RPMI8226 (cell line): ENCODE measurements around the gene MYOZ3.
A peak's percentile ranks its signal among the peaks of the same experiment; 100 is the strongest.

Experiments used
- DNase-seq: peaks from one replicate; pipeline ENCODE4 v3.0.0-alpha.2; 2015

The MYOZ3 gene, protein sequence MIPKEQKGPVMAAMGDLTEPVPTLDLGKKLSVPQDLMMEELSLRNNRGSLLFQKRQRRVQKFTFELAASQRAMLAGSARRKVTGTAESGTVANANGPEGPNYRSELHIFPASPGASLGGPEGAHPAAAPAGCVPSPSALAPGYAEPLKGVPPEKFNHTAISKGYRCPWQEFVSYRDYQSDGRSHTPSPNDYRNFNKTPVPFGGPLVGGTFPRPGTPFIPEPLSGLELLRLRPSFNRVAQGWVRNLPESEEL

DNA sequence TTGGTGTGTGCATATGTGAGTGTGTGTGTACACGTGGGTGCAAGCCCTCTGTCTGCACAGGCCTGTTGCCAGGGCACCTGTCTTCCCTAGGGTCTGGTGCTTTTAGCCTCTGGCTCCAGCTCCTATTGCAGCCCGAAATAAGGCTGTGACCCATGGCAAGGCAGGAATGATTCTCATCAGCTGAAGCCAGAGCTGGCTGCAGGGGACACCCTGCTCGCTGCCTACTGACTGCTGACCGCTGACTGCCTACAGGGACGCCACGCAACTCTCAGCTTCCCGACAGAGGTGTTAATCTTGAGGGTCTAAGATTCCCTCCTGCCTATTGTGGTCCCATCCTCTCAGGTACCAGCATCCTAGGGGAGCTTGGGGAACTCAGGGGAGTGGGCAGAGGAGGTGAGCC lies at the start of gene MYOZ3:
Gene MYOZ3, plus strand, starts transcription at position 166 of the 400 bp plus-strand sequence. CDS start 1,691 bp downstream, outside the sequence.
- DNase-seq: no peak

DNA sequence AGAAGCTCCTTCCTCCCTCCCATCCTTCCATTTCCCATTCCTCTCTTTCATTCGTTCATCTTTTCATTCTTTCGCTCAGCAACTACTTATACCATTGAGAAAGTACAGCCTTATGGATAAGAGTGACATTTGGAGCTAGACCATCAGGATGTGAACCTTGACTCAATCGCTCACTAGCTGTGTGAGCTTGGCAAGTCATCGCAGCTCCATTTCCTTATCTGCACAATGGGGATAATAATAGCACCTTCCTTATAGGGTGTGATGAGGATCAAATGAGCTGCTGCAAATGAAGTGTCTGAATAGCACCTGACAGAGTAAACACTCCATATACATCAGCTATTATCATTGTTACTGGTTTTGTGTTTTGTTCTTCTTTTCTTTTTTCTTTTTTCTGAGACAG lies 48.6 kb upstream of the MYOZ3 start:
- DNase-seq: no peak

DNA sequence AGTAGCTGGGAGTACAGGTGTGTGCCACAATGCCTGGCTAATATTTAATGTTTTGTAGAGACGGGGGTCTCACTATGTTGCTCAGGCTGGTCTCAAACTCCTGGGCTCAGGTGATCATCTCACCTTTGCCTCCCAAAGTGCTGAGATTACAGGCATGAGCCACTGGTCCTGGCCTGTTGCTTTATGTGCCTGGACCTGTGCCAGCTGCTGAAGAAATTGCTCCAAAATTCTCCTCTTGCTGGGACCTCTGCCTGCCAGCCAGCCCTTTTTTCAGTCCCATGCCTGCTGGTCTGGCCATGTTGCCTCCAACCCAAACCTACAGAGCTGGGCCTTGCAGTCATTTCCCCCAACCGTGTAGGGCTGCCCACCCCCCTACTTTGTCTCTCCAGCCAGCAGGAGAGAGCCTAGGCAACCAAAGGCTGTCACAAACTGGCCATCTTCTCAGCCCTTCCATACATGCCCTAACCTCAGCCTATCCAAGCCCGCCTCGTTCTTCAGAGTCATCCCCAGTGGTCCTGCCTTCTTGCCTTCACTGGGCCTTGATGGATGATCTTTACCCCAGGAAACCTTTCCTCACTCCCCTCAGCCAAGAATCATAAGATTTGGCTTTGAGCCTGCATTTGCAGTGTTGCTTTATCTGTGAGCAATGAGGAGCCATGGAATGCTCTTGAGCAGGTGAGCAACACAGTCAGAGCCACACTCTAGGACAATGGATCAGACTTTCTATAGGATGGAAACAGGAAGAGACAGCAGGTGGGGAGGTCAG lies 48.0 kb upstream of the MYOZ3 start:
- no peak for DNase-seq

DNA sequence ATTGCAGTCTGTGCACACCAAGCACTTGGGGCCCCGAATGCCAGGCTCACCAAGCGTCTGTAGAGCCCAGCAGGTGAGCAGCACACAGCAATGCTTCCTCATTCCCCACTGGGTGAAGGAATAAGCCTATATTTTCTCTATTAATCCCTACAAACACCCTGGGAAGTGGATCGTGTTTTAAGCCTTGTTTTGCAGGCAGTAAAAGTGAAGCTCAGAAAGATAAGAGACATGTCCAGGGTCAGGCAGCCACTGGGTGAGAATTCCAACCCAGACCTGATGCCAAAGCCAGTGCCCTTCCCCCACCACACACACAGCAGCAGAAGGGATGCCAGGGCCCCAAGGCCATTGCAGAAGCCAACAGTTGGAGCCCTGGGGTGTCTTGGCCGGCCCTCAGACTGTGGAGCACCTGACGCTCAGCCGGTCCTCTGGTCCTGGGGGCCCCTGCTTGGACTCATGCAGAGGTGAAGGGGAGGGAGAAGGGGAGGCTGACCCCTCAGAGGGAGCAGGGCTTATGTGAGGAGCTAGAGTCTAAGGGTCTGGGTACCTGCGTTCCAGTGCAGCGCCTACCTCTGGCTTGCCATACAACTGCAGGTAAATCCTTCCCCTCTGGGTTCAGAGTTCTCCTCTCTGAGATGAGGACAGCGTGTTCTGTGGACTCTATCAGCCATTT lies 46.9 kb upstream of the MYOZ3 start:
- no peak for DNase-seq

DNA sequence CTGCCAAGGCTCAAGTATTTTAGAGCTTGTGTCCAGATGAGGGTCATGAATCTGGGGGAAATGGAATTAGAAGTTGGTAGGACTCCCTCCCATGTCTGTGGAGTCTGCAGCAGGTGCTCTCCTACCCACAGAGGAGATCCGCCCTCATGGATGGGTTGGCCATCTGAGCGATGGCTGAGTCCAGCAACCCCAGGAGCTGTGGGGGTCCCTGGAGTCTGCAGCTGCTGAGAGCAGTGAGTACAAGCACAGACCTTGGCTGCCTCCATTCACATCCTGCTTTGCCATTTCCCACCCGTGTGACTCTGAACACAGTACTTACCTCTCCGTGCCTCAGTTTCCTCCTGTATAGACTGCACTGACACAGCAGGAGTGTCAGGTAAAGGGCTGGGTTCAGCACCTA lies 46.4 kb upstream of the MYOZ3 start:
- no peak for DNase-seq

DNA sequence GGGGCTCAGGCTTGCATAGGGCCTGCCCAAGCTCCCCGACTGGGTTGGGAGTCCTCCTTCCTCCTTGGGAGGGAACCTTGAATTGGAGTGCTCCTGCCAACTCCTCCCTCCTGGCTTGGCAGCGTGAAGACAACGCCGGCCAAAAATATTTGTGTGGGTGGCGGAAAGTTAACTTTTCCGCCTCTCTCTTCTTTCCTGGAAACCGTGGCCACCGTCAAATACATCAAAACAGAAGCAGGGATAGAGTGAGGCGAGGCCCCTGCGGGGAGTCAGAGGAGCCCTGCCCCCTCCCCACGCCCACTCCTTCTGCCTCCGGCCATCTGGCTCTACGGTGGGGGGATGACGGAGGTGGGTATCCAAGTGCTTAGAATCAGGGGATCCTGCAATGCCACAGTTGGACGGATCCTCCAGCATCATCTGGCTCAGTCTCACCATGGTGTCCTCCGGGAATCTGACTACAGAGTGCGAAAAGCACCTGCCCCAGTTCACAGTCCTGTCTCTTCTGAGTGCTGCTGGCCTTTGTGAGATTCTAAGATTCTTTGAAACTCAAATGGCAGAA lies 45.8 kb upstream of the MYOZ3 start:
- DNase-seq: no peak

DNA sequence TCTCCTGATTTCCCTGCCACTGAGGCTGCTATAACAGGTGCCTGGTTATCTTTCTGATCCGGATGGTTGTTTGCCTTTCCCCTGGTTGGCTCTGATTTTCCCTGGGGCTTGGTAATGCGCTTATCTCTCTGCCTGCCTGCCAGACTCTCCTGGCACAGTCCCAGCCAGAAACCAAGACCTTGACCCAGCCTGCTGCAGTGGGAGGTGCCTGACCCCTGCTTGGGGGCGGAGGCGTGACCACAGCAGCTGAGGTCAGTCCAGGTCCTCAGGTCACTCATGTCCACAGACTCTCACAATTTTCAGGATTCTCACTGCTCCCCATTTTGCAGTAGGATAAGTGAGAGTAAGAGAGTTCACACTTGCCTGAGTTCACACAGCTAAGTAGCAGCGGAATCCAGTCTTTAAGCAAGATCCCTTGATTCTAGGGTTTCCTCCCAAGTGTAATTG lies 45.0 kb upstream of the MYOZ3 start:
- peak; percentile 37 for DNase-seq

DNA sequence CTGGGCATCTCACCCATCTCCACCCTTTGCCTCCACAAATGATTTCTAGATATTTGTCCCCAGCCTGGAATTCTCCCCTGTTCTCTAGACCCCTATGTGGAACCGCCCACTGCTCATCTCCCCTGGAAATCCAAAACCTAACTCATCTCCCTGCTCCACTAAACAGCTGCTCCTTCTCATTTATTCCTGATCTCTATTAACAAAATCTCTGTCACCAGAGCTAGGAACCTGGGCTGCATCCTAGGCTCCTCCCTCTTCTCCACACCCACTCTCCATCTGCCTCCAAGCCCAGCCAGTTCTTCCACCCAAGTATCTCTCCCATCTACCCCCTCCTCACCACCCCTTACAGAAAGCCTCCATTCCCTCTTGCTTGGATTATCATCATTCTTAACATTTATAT lies 44.5 kb upstream of the MYOZ3 start:
- no peak for DNase-seq

DNA sequence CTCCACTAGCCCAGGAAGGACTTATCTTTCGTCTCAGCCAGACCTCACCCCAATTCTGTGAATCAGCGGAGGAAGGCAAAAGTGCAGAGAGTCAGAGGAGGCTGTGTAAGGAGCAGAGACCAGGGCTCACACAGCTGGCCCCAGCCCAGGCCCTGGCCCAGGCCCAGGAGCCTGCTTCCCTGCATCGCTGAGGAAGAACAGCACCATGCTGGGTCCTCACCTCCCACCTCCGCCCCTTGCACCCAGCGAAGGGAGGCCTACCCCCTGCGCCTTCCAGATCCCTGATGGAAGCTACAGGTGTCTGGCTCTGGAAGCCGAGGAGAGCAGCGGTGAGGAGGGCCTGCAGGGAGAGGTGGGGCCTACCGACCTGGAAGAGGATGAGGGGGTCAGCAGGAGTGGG lies 42.9 kb upstream of the MYOZ3 start:
- DNase-seq: no peak

DNA sequence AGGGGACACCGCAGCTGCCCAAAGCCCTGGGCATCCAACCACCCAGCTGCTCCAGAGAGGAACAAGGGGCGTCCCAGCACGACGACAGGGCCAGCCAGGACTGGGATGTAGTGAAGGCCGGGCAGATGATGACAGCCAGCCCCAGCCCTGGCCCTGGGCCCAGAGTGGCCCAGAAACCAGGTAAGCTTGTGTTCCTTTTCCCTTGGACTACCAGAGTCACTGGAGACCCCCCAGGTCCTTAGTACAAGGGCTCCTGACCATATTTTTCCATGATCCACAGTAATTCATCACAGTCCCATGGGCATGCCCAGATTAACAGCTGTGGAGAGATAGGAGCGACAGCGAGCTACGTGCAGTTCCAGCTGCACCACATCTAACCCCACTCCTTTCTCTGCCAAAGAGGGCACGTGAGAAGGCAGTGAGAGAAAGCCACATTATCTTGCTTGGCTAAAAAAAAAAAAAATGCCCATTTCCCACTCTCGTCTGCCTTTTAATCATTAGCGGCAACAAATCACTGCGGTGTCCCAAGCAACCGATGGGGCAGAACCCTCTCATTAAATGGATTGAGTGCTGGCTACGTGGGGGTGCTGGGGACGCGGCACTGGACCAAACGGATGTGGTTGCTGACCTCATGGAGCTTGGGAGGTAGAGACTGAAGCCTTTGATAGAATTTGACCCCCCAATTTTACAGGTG lies 42.3 kb upstream of the MYOZ3 start:
- no peak for DNase-seq

DNA sequence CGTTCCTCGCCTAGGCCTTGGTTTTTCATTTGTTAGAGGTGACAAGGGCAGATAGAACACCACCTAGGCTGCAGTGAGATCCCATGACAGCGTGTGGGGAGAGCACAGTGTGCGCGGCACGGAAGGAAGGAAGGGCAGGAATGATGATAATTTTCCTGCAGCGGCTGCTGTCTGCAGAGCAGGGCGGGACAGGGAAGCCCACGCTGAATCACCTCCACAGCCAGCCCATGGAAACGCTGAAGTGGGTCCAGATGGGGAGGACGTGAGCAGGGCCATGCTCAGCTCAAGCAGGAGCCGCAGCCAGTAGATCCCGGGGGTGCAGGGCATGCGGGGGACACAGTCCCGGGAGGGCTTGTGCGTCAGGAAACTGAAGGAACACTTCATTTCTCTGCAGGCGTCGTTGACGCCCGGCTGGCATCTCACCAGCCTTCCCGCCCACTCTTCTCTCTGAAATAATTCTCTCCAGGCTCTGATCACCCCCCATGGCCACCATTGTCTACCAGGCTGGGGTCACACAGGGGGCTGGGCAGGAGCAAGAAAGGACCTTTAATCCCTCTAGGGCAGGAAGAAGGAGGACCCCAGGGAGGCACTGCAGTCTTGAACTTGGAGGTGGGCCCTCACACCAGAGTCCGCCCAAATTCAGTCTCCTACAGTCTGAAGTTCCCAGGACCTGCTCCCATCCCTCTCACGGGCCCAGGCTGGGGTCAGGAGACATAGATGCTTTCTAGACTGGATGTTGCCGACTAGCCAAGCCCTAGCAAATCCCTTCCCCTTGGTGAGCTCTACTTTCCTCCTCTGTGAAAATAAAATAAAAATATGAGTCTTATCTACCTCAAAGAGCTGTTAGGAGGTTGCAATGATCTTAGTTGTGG lies 41.5 kb upstream of the MYOZ3 start:
- DNase-seq: no peak

DNA sequence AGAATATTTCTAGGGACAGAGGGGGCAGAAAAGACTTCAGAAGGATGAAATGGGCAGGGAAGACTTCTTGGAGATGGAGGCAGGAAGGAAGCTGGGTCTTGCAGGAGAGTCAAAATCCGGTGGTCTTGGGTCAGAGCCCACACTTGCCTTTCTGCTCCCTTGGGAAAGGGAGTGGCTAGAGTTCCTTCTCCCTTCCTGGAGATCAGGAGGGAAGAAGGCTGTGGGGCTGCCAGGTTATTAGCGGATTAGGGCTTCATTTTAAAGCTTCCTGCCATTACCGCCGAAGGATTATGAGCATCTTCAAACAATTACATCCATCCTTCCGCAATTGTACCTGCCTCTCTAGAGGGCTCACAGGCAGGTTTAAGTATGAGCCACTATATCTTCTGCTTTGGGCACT lies 39.8 kb upstream of the MYOZ3 start:
- no peak for DNase-seq

DNA sequence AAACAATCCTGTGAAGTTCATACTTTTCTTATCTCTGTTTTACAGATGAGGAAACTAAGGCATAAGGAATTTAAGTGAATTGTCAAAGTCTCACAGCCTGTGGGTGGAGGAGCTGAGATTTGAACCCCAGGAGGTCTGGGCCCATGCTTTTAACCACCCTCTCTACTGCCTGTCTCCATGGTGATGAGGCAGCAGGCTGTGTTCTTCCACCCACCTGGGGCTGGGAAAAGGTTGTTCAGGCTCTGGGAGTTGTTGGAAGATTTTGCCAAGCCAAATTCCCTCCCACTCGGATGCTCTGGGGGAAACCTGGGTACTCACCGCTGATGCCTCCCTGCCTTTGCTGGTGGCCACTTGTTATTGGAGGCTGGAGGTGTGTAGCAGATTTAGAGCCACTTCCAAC lies 38.9 kb upstream of the MYOZ3 start:
- DNase-seq: no peak

DNA sequence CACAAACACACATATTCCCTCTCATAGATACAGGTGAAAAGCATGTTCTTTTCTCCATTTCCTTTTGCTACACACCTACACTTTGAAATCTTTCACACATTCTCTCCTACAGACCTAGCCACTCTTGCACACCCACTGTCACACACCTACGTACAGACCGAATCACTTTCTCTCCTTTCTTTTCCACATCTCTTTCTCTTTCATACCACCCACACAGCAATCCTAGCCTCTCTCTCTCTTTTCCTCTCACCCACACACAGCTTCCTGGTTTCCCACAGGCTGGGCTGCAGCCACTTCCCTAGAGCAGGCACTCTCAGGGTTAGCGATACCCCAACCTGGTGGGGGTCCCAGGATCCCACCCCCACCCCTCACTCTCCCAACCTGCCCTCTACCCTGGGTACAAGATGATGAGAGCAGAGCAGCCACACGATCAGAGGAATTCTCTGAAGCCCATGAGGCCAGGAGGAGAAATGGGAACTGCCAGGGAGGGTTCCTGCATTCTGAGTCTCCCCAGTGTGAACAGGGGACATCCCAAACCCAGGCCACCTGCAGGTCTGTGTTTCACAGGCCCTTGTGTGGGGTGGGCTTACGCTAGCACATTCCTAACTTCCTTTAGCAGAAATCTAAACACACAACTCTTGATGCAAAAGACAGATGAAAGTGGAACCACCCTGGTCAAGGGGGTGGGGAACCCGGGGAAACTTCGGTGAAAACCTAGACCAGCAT lies 37.7 kb upstream of the MYOZ3 start:
- DNase-seq: no peak

DNA sequence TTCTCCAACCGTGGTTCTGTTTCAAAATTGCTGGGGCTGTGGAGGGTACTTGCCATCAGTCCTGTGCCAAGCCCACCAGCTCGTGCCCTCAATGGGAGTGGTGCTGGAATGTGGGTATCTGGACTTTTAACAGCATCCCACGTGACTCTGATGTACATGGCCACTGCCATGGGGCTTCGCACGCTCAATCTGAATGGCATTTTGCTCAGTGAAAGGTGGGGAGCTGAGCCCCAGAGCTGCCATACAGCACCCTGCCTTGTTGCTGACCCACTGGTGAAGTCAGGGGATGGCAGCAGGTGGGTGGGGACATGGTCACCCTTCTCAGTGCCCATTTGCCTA lies 37.2 kb upstream of the MYOZ3 start:
- no peak for DNase-seq

DNA sequence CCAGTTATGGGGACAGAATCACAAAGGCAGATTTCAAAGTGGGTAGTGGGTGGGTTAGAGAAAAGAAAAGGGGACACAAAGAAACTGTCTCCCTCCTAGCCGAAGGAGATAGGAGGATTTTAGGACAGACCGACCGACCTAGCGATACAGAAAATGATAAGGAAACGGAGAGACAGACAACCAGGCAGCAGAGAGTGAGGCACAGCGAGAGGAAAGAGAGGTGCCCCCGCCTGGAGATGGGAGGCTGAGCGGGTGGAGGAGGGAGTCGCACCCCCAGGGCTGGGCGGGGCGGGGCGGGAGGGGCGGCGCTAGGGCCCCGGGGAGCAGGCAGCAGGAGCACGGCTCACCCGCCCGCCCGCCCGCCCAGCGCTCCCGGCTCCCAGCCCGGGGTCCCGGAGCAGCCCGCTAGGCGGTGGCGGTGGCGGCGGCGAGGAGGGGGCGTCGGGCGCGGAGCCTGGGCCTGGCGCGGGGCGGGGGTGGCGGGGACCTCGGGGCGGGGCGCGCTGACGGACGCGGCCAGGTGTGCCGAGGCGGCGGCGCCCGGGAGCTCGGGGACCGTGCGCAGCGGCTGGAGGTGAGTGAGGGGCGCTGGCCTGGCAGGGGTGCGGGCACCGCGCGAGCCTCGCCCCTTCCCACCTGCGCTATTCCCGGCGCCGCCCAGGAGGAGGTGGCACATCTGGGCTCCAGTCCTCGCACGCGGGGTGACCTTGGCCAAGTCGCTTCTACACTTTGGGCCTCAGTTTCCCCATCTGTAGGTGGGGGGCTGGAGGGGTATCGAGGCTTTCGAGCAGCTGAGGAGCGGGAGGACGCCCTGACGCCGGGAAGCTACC lies 36.5 kb upstream of the MYOZ3 start:
- peak; percentile 37 for DNase-seq

DNA sequence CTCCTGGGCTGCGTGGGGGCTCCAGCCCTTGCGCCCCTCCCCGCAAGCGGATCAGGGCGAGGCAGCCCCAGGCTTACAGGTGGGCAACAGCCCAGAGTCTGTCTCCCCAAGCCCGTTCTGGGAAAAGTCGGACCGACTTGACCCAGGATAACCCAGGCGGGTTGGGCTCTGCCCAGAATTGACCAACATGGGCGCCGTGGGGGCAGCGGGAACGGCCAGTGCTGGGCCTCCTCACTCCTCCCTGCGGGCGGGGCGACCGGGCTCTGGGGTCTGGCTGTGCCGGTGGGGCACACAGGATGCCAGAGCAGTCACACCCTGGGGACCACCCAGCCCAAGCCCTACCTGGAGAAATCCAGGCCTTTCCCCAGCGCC lies 35.9 kb upstream of the MYOZ3 start:
- no peak for DNase-seq

DNA sequence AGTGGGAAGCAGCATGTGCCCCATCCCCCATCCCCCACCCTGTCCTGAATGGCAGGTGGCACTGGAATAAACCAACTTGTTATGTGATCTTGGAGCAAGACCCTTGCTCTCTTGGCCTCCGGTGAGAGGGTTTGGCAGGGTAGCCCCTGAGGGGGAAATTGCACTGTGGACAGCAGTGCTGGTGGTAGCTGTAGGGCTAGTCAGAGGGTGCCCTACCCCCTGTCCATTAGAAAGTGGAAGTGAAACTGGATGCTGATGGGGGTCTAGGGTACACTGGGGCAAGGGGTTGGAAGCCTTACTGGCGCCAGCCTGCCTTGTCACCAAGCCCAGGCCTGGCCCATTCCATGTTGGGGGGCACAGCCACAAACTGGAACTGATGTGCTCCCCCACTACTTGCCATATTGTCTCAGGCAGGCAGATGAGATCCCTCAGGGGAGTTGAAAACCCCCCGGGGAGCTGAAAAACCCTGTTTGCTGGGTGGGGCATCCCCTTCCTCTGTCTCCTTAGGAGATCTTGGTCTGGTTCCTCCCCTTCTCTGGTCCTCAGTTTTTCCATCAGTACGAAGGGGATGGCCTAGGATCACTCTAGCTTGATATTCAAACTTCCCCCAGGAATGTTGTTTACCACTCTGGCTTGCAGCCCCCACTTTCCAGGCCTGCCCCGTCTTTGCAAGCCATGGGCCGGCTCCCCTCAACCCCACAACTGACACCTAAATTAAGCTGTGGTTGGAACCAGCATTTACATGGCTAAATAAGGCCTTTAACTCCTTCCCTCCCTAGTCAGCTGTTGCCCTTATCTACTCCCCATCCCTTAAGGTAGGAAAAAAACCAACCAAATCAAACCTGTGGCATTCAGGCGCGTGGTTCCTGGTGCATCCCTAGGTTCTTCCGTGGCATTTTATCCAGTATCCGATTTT lies 35.0 kb upstream of the MYOZ3 start:
- DNase-seq: no peak

DNA sequence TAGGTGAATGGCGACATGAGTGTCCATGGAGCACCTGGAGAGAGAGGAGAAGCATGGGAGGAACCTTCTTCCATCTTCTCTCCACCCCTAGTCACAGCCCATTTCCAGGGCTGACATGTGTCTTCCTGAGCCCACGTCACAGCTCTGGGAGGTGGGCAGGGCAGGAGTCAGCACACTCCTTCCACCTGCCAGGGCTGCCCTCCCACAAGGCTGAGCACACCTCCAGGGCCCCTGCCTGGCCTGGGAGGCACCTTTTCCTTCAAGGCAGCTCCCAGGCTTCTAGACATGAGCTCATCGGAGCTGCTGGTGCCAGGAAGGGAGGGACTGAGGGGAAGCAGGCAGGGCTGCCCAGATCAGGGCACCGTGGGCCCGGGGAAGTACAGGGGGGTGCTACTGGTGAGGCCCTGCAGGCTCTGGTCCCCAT lies 34.2 kb upstream of the MYOZ3 start:
- no peak for DNase-seq
